A549 treated with AZD2906 at 1 μM for 4 hours (cell line): ENCODE results near the gene ATP2B2. TPM values are rescaled to one million over a fixed set of nuclear protein-coding genes. Genes with fewer than 3 reads are reported as not detected.

Source experiments
- total RNA-seq: library from RNA; stranded (reverse); fragments of 200-300 nt; extraction: Qiagen RNA extraction; gene quantifications from 5 replicates; pipeline ENCODE4 v1.2.3, GENCODE V29; 2022

The ATP2B2 gene
- 0.06 to 0.14 TPM (median 0.09 TPM) in 5 replicates for total RNA-seq

DNA sequence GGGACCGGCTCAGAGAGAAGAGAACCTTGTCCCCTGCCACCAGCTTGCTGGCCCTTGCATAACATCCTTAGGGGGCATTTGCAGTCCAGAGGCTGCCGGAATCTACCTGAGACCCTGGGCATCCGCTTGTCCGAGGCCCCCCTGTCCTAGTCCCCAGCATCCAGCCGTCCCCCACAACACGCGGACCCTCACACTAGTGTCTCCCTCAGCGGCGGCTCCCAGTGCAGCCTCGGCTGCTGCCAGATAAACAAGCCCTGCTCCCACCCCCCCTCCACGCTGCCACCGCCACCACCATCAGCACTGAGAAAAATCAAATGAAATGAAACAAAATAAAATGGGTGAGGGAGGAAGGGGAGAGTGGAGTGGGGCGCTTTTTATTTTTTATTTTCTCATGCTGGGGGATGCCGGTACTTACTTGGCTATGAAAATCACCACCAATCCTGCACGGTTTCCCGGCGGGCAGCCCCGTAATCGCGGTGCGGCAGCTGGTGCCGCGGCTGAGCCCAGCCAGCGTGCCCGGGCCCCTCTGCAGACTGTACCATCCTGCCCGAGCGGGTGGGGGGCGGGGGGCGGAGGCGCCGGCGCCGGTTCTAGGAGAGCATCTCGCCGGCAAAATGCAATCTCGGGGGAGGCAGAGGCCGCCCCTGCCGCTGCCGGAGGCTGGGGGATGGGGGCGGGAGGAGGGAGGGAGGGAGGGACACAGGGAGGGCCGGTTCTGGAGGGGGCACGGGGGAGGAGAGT is at the start of gene ATP2B2:
Gene ATP2B2 (minus strand): TSS at position 537 of the 741 bp plus-strand sequence. CDS start 56,043 bp downstream, outside the sequence.

GRCh38 chr3:10292505-10293419 is 212.6 kb downstream of the ATP2B2 start, which contains the start of gene GHRL:
TSS of gene GHRL (minus strand) at chr3:10292947. CDS start at chr3:10290180, 2,767 bp downstream.

Other genes starting within 250 kb of the ATP2B2 start
- not detected in 5 replicates for gene GHRL, start 212.6 kb downstream of the ATP2B2 start, total RNA-seq
- gene SEC13, start 184.5 kb downstream of the ATP2B2 start, total RNA-seq: 217 to 226 TPM (median 218 TPM) in 5 replicates